Activated T-cell treated with anti-CD3 and anti-CD28 coated beads, Interleukin-2, amount 50 U/mL, for 72 hours (primary cell): Measurements from ENCODE around the gene GPBP1L1. TPM values are rescaled to one million over a fixed set of nuclear protein-coding genes. Genes with fewer than 3 reads are reported as not detected.
"Not testable (repeated sequence)": the region's sequence is repeated elsewhere in the genome, so short reads cannot be mapped to it uniquely, and the experiment has no call there.

ENCODE experiments used
- ATAC-seq, 2 donors: fragments of 150-1000 bp; cut with Tn5 transposase; replicated peaks in 1 of 2; 2 replicates each; pipeline ENCODE4 v1.10.0; 2021; ENCODE audit warnings: moderate library complexity in 2 of 2, mild to moderate bottlenecking in 1 of 2
- DNase-seq, 2 donors: peaks; one replicate each; pipeline ENCODE4 v3.0.0; 2021 to 2022; ENCODE audit warnings: mixed read lengths in 1 of 2
- H3K27ac Mint-ChIP-seq: one replicate; pipeline ENCODE4 v1.8.0; 2022; ENCODE audit warnings: mild to moderate bottlenecking, moderate library complexity, mixed read lengths
- H3K27me3 Mint-ChIP-seq: one replicate; pipeline ENCODE4 v1.8.0; 2022; ENCODE audit warnings: low read depth, mixed read lengths
- H3K36me3 Mint-ChIP-seq, 2 donors: one replicate each; pipeline ENCODE4 v1.8.0; 2022; ENCODE audit warnings: mixed read lengths in 2 of 2, mild to moderate bottlenecking in 1 of 2; ENCODE audit not compliant: insufficient read depth in 2 of 2
- H3K4me1 Mint-ChIP-seq: one replicate; pipeline ENCODE4 v1.8.0; 2022; ENCODE audit warnings: low read depth, mixed read lengths
- H3K4me3 Mint-ChIP-seq, 2 donors: one replicate each; pipeline ENCODE4 v1.8.0; 2022; ENCODE audit warnings: mild to moderate bottlenecking in 2 of 2, mixed read lengths in 2 of 2, moderate library complexity in 2 of 2
- H3K9me3 Mint-ChIP-seq, 2 donors: one replicate each; pipeline ENCODE4 v1.8.0; 2022; ENCODE audit warnings: mixed read lengths in 2 of 2
- total RNA-seq, 2 donors: library from RNA; stranded (reverse); gene quantifications; one replicate each; pipeline ENCODE4 v1.2.3, GENCODE V29; 2022

The GPBP1L1 gene
- total RNA-seq, 2 donors from 2014 or later: 140 to 146 TPM

GRCh38 chr1:45620588-45621500 is 65.5 kb downstream of the GPBP1L1 start:
- Mint-ChIP-seq H3K9me3 (no peaks in the 10 kb centered on the region), H3K4me3 (no peak overlapping the region), H3K27ac (peak overlapping the region; percentile 80), H3K4me1 (no peaks in the 10 kb centered on the region), H3K36me3 (peaks cover 3 to 13% of the 10 kb centered on the region in 2 donors), H3K27me3 (no peaks in the 10 kb centered on the region)
- ATAC-seq (peak; percentile 13 to 23), DNase-seq (no peak)

GRCh38 chr1:45619149-45619921 is 67.0 kb downstream of the GPBP1L1 start:
- no peak for DNase-seq
- no peak for ATAC-seq
- Mint-ChIP-seq H3K36me3 (peaks cover 8 to 18% of the 10 kb centered on the region in 2 donors), H3K4me3 (no peak overlapping the region), H3K27me3 (no peaks in the 10 kb centered on the region), H3K4me1 (no peaks in the 10 kb centered on the region), H3K9me3 (no peaks in the 10 kb centered on the region), H3K27ac (peak overlapping the region; percentile 80)

- Mint-ChIP-seq H3K27ac (no peak overlapping the region), H3K9me3 (no peaks in the 10 kb centered on the region), H3K4me3 (no peak overlapping the region), H3K4me1 (no peaks in the 10 kb centered on the region), H3K36me3 (peaks cover 8 to 24% of the 10 kb centered on the region in 2 donors), H3K27me3 (no peaks in the 10 kb centered on the region)
- ATAC-seq: no peak
- DNase-seq: no peak
Observed at GRCh38 chr1:45617618-45618017, 68.7 kb downstream of the GPBP1L1 start.

GRCh38 chr1:45615885-45616284 is 70.4 kb downstream of the GPBP1L1 start:
- DNase-seq (no peak), ATAC-seq (no peak)
- H3K4me1 Mint-ChIP-seq: no peaks in the 10 kb centered on the region
- no peaks in the 10 kb centered on the region for H3K9me3 Mint-ChIP-seq
- H3K27me3 Mint-ChIP-seq: no peaks in the 10 kb centered on the region
- peaks cover 8 to 24% of the 10 kb centered on the region in 2 donors for H3K36me3 Mint-ChIP-seq
- H3K27ac Mint-ChIP-seq: no peak overlapping the region
- H3K4me3 Mint-ChIP-seq: no peak overlapping the region

- peak overlapping the region; percentile 85 for H3K27ac Mint-ChIP-seq
- DNase-seq (no peak), ATAC-seq (no peak)
- H3K4me1 Mint-ChIP-seq: peaks cover 5% of the 10 kb centered on the region
- H3K27me3 Mint-ChIP-seq: no peaks in the 10 kb centered on the region
- H3K9me3 Mint-ChIP-seq: no peaks in the 10 kb centered on the region
- no peak overlapping the region for H3K4me3 Mint-ChIP-seq
- peaks cover 15 to 42% of the 10 kb centered on the region in 2 donors for H3K36me3 Mint-ChIP-seq
Observed at GRCh38 chr1:45612941-45613579, 73.3 kb downstream of the GPBP1L1 start.

GRCh38 chr1:45610589-45611226 is 75.6 kb downstream of the GPBP1L1 start:
- no peak overlapping the region for H3K27ac Mint-ChIP-seq
- ATAC-seq: peak in 1 of 2 donors; percentile 21
- peaks cover 22 to 54% of the 10 kb centered on the region in 2 donors for H3K36me3 Mint-ChIP-seq
- H3K27me3 Mint-ChIP-seq: no peaks in the 10 kb centered on the region
- no peak overlapping the region for H3K4me3 Mint-ChIP-seq
- no peaks in the 10 kb centered on the region for H3K9me3 Mint-ChIP-seq
- H3K4me1 Mint-ChIP-seq: peaks cover 21% of the 10 kb centered on the region
- no peak for DNase-seq

GRCh38 chr1:45608175-45609156 is 77.9 kb downstream of the GPBP1L1 start:
- Mint-ChIP-seq H3K27ac (peak overlapping the region; percentile 80), H3K4me3 (no peak overlapping the region), H3K36me3 (peaks cover 21 to 55% of the 10 kb centered on the region in 2 donors), H3K9me3 (no peaks in the 10 kb centered on the region), H3K27me3 (no peaks in the 10 kb centered on the region), H3K4me1 (peaks cover 26% of the 10 kb centered on the region)
- ATAC-seq: no peak
- DNase-seq: no peak

GRCh38 chr1:45607404-45608074 is 78.8 kb downstream of the GPBP1L1 start:
- H3K36me3 Mint-ChIP-seq: peaks cover 22 to 61% of the 10 kb centered on the region in 2 donors
- peaks cover 26% of the 10 kb centered on the region for H3K4me1 Mint-ChIP-seq
- H3K4me3 Mint-ChIP-seq: no peak overlapping the region
- peak overlapping the region; percentile 80 for H3K27ac Mint-ChIP-seq
- H3K27me3 Mint-ChIP-seq: no peaks in the 10 kb centered on the region
- ATAC-seq (no peak), DNase-seq (no peak)
- H3K9me3 Mint-ChIP-seq: no peaks in the 10 kb centered on the region

- DNase-seq (no peak), ATAC-seq (no peak)
- Mint-ChIP-seq H3K4me1 (peaks cover 36% of the 10 kb centered on the region), H3K27ac (peak overlapping the region; percentile 56), H3K36me3 (peaks cover 20 to 74% of the 10 kb centered on the region in 2 donors), H3K27me3 (no peaks in the 10 kb centered on the region), H3K9me3 (no peaks in the 10 kb centered on the region), H3K4me3 (no peak overlapping the region)
Observed at GRCh38 chr1:45604239-45604638, 82.1 kb downstream of the GPBP1L1 start.

- not testable (repeated sequence) for H3K27ac Mint-ChIP-seq, DNase-seq, ATAC-seq, H3K27me3 Mint-ChIP-seq, H3K9me3 Mint-ChIP-seq, H3K4me3 Mint-ChIP-seq
- H3K4me1 Mint-ChIP-seq: peaks cover 40% of the 10 kb centered on the region
- peaks cover 9 to 53% of the 10 kb centered on the region in 2 donors for H3K36me3 Mint-ChIP-seq
Observed at GRCh38 chr1:45596765-45597164, 89.6 kb downstream of the GPBP1L1 start.

GRCh38 chr1:45594412-45594811 is 91.9 kb downstream of the GPBP1L1 start:
- Mint-ChIP-seq H3K4me3 (no peak overlapping the region), H3K27ac (no peak overlapping the region), H3K4me1 (peaks cover 36% of the 10 kb centered on the region), H3K9me3 (no peaks in the 10 kb centered on the region), H3K36me3 (peaks cover 12 to 43% of the 10 kb centered on the region in 2 donors), H3K27me3 (no peaks in the 10 kb centered on the region)
- DNase-seq (no peak), ATAC-seq (peak in 1 of 2 donors; percentile 18)
